HG02981 (cell line): Measurements from ENCODE around the gene CRIM1.

Source experiments
- ATAC-seq: cut with Tn5 transposase; IDR thresholded peaks from one replicate; pipeline ENCODE4 v1.9.1; 2021; ENCODE audit warnings: mild to moderate bottlenecking, moderate library complexity; ENCODE audit not compliant: unreplicated experiment

Gene CRIM1

DNA sequence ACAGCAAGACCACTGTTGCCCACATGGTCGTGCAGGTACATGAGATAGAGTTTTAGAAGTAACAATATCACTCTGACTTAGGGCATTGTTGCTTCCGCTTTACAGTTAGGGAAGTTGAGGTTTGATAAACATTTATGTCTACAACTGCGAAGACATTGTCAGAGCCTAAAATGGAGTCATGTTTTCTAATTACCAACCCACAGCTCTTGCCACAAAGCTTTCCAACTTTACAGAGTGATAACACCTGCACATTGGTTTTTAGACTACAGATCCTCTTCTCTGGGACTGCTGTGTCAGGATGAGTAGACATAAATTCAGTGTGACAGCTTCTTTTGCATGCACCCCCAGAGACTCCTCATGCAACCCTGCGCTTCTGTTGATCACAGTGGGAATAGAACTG lies 123.4 kb downstream of the CRIM1 start:
- no peak for ATAC-seq

DNA sequence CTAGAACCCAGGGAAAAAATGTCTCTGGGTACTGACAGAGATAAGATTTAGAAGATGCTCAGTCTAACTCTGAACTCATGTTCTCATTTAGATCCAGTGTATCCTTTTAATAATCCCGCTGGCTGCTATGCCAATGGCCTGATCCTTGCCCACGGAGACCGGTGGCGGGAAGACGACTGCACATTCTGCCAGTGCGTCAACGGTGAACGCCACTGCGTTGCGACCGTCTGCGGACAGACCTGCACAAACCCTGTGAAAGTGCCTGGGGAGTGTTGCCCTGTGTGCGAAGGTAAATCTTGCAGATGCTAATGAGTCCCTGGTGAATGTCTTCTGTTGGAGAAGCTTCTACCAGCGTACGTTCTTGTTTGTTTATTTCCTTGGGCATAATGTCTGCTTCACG lies 123.8 kb downstream of the CRIM1 start:
- no peak for ATAC-seq

DNA sequence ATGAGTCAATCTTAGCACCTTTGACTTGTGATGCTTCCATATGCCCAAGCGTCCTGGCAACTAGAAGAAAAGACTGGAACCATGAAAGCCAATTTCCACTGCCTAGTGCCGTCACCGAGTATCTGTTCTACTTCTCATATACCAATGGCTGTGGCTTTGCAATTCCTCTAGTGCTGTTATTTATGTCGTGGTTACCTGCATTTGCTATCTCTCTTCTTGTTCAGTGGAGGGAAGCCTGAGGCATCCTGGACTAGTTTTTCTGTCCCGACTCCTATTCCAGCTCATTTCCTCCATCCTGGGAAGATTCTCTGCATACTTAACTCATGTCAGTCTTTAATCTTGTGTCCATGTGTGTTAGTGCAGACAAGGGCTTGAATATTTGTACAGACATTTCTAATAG lies 124.5 kb downstream of the CRIM1 start:
- ATAC-seq = no peak

DNA sequence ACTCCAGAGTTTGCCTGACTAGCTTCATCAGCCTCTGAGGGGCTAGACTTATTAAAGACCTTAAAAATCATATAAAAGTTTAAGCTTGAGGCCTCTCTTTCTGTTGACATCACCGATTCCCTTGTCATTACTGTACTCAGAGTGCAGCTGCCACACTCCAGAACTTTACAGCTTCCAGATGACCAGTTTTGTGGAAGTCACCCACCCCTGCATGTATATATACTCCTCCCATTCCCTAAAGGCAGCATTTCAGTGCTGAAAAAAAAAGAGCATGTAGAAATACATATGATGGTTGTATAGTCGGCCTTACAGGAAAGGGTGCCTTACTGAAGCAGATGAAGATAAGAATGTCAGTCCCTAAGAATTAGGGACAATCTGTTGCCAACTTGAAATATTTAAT lies 125.1 kb downstream of the CRIM1 start:
- no peak for ATAC-seq

DNA sequence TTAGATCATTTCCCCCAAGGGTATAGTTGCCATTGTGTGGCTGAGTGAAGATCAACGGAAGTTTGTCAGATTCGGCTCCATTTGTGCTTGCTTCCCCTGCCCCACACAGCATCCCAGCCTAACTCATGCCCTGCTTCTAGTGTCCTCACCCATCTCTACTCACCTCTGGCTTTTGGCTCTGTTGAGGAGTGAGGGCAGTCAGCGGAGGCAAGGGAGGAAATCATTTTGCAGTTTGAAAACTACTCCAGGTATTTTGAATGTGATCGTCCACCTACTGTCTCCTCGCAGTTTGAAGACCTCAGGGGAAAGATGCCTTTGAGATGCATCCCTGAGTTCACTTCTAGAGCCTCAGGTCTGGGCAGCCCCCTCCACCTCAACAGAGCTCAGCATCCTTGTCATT lies 126.1 kb downstream of the CRIM1 start:
- no peak for ATAC-seq

DNA sequence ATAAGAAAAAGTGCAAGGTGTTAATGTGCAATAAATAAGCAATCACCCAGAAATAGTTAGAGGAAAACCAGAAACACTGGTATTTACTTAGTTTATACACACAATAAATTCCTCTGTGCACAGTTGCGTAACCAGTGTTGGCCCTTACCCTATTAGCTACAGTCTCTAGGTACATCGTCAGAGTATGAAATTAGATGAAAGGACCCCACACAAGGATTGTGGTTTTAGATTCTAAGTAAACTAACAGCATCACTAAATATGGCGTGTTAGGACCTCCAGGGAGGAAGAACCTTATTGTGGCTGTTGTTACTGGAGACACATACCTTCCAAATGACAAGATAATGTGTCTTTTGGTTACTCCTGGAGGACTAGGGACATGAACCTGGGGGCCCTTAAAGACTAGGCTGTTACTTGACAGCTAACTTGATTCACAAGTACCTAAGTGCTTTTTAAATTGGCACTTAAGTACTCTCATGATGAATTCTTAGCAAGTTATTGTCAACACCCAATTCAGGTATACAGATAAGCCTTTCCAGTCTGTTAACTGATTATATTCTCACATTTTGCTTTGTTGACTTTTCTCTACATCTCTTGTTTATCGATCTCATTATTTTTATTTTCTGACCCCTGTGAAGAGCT lies 127.1 kb downstream of the CRIM1 start:
- ATAC-seq = no peak

DNA sequence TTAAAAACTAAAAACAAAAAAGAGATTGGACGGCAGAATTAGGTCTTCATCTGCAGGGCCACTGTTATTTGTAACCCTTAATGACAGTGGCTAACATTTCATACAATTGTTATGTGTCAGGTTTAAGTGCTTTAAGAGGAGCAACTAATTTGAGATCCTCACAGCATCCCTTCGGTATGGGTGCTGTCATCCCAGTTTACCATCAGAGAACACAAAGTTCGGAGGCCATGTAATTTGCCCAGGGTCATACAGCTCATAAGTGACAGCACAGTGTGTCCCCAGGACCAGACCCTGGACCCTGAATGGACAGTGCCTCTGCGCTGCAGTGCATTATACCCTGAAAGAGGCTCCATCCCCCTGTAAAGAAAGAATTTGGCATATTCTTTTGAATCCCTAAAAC lies 127.7 kb downstream of the CRIM1 start:
- no peak for ATAC-seq

DNA sequence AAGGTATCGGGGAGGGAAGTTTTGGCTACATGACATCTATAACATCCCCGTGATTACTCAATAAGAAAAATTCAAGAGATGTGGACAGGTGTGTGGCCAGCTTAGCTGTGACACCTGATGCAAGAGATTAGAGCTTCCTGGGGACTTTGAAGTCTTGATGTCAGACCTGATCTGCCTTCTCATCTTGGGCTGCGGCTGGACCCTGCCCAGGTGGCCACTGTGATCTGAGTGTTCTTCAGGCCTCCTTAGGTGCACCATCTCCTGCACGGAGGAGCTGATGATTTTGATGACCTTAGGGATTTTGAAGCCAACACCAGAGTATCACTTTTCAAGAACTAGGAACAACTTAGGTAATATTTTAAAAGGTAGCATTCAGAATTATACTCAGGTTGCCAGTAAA lies 128.9 kb downstream of the CRIM1 start:
- ATAC-seq = no peak

DNA sequence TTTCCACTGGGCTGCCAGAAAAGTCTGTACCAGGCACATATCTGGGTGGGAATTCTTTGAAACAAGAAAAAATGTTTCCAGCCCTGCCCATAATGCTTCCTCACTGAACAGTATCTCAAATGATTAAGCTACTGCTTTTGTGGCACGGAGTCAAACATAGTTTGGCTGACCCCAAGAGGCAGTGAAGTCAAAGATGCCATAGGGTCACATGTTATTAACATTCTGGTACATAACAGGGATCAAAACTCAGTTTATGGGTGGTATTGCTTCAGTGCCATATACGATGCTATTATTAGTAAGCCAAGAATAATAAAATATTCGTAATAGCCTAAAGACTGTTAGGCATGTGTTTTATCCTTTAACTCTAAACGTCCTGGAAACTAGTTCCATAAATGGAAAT lies 129.9 kb downstream of the CRIM1 start:
- ATAC-seq = no peak

DNA sequence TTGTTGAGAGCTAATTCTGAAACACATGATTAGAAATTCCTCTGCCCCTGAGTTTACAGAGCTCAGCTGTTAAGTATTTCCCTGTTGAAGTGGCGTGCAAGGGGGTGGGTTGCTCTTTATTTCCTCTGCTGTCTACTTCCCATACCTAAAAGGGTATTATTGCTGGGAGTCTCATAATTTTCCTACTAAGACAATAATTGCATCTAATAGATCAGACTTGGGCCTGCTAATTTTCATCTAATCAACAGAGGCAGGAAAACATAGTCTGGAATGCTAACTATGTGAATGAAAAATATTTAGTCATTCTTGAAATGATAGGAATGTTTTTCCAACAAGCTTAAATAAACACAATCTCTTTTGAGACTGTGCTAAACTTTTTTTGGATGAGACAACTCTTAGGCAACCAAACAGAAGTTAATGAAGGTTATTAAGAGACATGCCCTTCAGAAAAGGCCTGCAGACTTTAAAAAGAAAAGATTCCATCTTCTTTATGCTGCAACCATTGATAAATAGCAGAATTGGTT lies 131.0 kb downstream of the CRIM1 start:
- no peak for ATAC-seq

DNA sequence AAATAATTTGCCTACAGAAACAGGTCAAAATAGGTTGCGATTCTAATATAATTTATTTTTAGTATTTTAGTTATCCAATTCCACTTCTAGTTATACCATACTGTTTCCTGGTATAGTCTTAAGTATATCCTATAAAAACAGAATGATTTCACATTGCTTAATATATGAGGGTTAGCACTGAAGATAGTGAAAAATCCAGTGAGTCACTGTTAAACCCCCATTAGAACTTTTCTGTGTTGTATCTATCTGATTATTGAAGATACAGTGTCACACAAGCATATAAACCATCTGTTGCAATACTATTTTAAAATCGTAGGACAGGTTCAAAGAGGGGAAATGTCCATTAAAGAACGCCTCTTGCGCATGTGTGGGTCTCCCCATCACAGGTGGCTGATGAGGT lies 132.4 kb downstream of the CRIM1 start:
- no peak for ATAC-seq

DNA sequence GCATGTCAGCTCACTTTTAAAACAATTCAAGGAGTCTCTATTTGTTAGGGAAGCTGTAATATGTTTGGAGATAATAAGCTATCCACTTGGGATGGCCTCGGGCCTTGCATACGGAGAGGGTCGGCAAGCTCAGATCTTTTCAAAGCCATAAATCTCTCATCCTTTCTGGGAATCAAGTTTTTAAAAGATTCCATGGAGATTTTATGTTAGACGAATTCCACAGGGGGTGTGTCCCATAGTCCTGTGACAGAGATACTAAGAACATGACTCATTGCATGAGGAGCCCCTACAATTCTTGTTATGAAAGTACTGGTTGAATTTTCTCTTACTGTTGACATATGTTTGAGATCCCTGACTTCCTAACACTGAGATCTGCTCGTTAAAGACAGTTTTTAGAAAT lies 133.7 kb downstream of the CRIM1 start:
- ATAC-seq = no peak

DNA sequence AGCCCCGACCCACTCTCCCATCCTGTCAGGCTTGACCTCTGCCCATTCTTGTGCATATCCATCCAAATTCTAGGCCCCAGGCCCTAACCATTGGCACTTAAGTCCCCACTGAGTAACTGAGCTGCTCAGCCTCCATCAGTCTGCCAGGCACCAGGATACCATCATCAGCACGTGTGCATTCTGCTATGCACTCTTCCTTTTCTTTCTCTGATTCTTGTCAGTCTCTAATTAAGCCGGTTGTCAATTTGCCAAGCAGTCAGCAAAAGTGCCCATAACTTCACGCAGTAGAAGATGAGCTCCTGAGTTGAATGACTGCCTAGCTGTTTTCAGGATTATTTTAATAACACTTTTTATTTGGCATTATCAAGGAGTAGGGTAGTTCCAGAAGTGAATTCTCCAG lies 135.2 kb downstream of the CRIM1 start:
- no peak for ATAC-seq

DNA sequence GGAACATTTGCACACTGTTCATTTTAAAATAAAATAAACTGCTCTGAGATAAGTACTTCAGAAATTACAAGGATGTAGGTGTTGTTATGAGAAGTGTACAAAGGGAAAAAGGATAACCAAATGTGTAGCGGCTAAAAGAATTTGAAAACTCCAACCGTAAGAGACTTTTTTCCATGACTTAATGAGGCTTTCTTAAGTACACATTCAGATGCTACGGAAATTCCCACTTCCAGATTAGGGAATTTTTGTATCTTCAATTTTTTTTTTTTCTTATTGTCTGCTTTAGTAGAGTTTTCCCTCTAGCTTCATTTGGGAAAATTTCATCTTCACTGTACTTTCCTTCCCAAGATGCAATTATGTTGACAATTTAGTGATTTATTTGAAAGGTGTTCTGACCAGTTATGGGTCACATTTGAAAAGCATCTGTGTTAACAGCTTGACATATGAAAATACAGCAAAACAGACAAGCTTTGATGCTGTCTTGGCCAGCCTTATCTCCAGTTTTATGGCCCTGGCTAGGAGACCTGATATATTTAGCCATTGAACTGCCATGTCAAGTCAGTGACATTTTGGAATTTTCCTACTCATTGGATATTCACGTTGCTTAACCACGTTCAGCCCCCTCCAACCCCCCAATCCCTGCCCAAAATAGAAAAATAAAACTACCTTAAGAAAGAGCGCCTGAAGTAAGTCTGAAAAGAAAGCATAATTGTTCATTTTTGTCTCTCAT lies 136.8 kb downstream of the CRIM1 start:
- no peak for ATAC-seq

DNA sequence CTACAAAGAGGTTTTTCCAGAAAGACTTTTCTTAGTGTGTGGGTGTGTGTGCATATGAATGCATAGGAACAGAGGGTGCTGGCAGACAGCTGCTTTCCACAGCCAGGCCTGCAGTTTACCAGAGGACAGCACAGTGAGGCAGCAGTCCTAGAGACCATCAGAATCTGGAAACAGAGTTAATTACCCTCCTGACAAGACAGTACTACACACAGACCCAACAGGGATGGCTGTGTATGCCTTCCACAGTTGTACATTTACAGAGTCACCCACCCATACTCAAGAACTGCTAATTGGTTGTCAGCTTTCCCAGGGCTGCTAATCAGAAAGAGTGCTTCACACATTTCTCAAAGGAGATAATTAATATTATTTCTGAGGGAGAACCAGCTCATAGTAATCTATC lies 137.7 kb downstream of the CRIM1 start:
- ATAC-seq = no peak

DNA sequence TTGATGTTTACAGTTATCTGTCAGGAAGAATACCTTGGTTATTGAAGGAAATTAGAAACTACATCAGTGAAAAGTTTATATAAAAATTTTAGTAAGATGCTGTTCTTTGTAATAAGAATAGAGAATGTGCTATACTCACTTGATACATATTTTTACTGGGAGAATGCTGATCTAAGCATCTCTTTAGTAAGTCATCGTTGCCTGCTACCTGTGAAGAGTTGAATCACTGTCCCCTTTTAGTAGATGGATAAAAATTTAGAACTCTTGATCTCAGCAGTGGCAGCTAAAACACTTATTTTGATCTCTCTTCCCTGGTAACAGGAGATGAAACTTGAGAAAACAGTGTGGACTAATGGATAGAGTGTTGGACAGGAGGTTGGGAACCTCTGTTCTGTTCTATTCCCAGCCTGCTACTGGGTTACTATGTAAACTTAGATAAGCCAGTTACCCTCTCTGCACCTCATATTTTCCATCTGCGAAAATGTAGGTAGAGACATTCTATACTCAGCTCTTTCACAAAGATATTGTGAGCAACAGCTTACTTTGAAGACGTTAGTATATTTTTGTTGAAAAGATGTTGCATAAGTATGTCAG lies 142.1 kb downstream of the CRIM1 start:
- no peak for ATAC-seq

DNA sequence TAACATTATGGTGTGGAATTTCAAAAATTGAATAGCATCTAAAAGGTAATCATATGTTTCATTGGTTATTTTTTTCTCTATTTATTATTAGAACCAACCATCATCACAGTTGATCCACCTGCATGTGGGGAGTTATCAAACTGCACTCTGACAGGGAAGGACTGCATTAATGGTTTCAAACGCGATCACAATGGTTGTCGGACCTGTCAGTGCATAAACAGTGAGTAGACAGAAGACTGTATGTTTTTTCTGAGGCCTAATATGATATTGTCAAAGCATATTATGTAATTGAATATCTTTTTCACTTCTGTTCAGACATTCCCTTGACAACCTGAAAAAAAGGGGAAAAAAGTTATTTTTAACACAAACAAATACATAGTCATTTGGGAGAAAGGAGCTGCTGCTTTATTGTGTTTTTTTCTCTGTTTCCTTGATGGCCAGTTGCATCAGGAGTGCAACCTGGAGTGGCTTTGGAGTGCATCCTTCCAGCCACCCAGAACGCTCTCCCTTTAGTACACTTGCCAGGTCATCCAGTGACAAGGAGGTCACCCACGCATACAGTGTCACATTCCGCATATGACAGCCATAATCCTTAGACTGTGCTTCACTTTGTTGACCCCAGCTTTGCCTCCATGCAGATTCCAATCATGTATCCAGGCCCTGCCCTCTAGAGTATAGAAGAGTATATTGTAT lies 143.7 kb downstream of the CRIM1 start:
- no peak for ATAC-seq

DNA sequence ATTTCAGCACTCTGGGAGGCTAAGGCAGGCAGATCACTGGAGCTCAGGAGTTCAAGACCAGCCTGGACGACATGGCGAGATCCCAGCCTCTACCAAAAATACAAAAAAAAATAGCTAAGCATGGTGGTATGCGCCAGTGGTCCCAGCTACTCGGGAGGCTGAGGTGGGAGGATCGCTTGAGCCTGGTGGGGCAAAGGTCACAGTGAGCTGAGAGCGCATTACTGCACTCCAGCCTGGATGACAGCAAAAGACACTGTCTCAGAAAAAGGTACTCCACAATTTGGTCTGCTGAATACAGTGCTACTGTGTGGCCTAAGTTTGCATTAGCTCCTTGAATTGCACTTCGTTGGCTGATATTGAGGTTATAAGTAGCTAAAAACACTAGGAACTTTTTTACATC lies 144.5 kb downstream of the CRIM1 start:
- no peak for ATAC-seq

DNA sequence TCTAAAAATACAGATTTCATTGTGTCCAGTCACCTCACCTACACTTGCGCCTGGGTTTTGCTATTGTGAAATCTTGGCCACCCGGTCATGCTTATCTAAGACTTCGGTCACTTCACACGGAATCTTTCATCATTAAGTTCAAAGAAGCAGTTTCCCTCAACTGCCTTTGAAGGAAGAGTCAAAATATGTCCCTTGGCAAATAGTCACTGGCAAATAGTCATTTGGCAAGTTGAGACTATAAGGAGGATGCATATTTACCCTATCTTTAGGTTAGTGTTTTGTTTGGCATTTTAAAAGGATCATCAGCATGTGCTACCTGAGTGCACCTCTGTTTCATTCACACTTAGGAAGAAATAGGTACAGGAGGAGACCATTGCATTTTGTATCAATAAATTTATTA lies 146.5 kb downstream of the CRIM1 start:
- ATAC-seq = no peak

DNA sequence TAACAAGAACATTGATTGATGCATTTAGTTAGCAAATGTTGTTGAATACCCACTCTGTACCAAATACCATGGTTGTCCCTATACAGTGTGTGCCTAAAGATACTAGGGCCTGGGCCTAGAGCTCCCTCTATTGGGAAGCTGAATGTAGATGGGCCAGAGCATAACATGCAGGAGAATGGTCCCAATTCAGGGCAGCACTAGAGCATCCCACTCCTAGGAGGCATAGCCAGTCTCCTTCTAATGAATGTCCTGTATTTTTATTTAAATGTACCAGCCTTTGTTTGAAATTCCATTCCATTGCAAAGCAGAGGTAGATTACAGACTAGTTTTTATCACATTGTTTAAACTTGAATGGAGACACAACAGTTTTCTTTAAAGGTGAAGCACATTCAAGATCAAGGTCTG lies 151.8 kb downstream of the CRIM1 start:
- ATAC-seq = peak; percentile 99

DNA sequence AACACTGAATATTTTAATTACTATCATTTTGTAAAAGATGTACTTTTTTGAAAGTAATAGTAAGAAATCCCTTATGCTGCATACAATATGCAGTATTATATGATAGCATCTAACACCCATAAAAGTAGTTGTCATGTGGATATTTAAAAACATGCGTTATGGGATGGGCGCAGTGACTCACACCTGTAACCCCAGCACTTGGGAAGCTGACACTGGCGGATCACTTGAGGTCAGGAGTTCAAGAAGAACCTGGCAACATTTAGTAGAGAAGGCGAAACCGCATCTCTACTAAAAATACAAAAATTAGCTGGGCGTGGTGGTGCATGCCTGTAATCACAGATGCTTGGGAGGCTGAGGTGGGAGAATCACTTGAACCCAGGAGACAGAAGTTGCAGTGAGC lies 153.5 kb downstream of the CRIM1 start:
- no peak for ATAC-seq
